Mucosa of descending colon (tissue), 3 donors: Measurements from ENCODE around the gene RAB17. TPM values are rescaled to one million over a fixed set of nuclear protein-coding genes. Genes with fewer than 3 reads are reported as not detected.

Source experiments
- ATAC-seq: fragments of 200-7000 bp; cut with Tn5 transposase; one replicate; pipeline ENCODE4 v1.9.1; 2020; ENCODE audit warnings: mild to moderate bottlenecking, moderate library complexity
- DNase-seq, 3 donors: peaks; one replicate each; pipeline ENCODE4 v3.0.0-alpha.2; 2020
- H3K36me3 ChIP-seq: fragments of 200-600 bp; one replicate; pipeline ENCODE4 v1.8.0; 2021; ENCODE audit warnings: low read depth, mild to moderate bottlenecking
- H3K4me1 ChIP-seq: fragments of 200-600 bp; one replicate; pipeline ENCODE4 v1.8.0; 2021; ENCODE audit warnings: low read depth, mild to moderate bottlenecking
- H3K4me3 ChIP-seq: fragments of 200-600 bp; one replicate; pipeline ENCODE4 v1.8.0; 2021; ENCODE audit warnings: mild to moderate bottlenecking
- H3K9me3 ChIP-seq: fragments of 200-600 bp; one replicate; pipeline ENCODE4 v1.8.0; 2021; ENCODE audit warnings: mild to moderate bottlenecking
- intact Hi-C, 2 donors: fragments of 100-400 bp; cut with DNase I in 1 of 2; cut with micrococcal nuclease in 1 of 2; formaldehyde crosslinking; loops; one replicate each; pipeline versions ENCODE4 v1.11.0 to v1.11.1; 2022; cut with DNase I, micrococcal nuclease
- total RNA-seq, 3 donors: library from RNA; stranded (reverse); fragmentation: NEBNext Ultra II Directional in 2 of 3; extraction: Animal tissue kit (Norgen Biotek cat#: 25700) in 2 of 3; gene quantifications; one replicate each; pipeline versions ENCODE4 v1.2.1 to v1.2.4, GENCODE V29; 2021 to 2023
- TF ChIP-seq, protein P1 (sequence below): fragments of 200-600 bp; IDR thresholded peaks from one replicate; pipeline ENCODE4 v1.8.0; 2022; ENCODE audit warnings: antibody characterized with exemption, mild to moderate bottlenecking
- donor health status: DM: no; HTN: no; CAD: no; lungs with moderate emphysema.
- donor health status: DM: no; HTN: no; CAD: no.
- donor health status: DM: no; HTN: yes; CAD: no.

RAB17 gene
- total RNA-seq, 3 donors from 2014 or later, result 25.8 to 95.2 (median 62.8) TPM

DNA sequence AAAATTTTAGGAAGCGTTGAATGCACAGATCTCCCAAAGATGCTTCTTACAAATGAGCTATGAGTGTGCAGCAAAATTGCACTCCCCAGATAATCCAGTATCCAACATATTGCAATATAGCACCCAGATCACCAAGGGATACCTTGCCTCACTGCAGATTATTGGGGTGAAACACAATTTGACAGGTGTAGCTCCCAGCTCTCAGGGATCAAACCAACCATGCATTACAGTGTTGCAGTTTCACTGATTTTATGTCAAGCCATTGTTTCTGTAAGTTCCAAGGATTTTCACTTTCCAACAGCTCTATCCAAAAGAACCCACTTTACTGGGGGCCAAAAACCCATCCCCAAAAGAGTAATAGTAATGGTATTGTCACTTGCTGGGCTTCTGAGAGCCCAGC lies 35.0 kb downstream of the RAB17 start:
- intact Hi-C loops, result no loop called here
- ATAC-seq, result no peak
- H3K4me1 ChIP-seq, result no peaks in the 10 kb centered on the region
- H3K36me3 ChIP-seq, result no peaks in the 10 kb centered on the region
- DNase-seq, result no peak
- no peak overlapping the region for H3K4me3 ChIP-seq
- H3K9me3 ChIP-seq, result peaks cover 10% of the 10 kb centered on the region
- TF ChIP-seq, protein P1, sequence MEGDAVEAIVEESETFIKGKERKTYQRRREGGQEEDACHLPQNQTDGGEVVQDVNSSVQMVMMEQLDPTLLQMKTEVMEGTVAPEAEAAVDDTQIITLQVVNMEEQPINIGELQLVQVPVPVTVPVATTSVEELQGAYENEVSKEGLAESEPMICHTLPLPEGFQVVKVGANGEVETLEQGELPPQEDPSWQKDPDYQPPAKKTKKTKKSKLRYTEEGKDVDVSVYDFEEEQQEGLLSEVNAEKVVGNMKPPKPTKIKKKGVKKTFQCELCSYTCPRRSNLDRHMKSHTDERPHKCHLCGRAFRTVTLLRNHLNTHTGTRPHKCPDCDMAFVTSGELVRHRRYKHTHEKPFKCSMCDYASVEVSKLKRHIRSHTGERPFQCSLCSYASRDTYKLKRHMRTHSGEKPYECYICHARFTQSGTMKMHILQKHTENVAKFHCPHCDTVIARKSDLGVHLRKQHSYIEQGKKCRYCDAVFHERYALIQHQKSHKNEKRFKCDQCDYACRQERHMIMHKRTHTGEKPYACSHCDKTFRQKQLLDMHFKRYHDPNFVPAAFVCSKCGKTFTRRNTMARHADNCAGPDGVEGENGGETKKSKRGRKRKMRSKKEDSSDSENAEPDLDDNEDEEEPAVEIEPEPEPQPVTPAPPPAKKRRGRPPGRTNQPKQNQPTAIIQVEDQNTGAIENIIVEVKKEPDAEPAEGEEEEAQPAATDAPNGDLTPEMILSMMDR, result no peak

DNA sequence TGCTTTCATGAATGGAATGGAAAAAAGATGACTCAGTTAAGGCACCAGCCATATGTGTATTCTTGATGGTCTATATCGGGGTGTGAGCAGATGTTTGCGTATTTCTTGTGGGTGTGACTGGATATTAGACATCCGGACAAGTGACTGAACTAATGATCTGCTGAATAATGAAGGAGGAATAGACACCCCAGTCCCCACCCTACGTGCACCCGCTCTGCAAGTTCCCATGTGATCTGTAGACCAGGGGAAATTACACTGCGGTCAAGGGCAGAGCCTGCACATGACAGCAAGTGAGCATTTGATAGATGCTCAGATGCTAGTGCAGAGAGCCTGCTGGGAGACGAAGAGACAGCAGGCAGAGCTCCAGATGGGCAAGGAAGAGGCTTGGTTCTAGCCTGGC lies 36.6 kb downstream of the RAB17 start:
- DNase-seq (no peak), ATAC-seq (no peak)
- Histone ChIP-seq H3K4me1 (no peaks in the 10 kb centered on the region), H3K9me3 (peaks cover 10% of the 10 kb centered on the region), H3K36me3 (no peaks in the 10 kb centered on the region), H3K4me3 (no peak overlapping the region)
- TF ChIP-seq, protein P1, result no peak
- intact Hi-C loops, result no loop called here

GRCh38 chr2:237552908-237553307 lies 37.6 kb downstream of the RAB17 start:
- no peaks in the 10 kb centered on the region for H3K4me1 ChIP-seq
- no peaks in the 10 kb centered on the region for H3K36me3 ChIP-seq
- H3K9me3 ChIP-seq, result peaks cover 10% of the 10 kb centered on the region
- intact Hi-C loops, result no loop called here
- no peak overlapping the region for H3K4me3 ChIP-seq
- TF ChIP-seq, protein P1, result no peak
- ATAC-seq (no peak), DNase-seq (no peak)

GRCh38 chr2:237551071-237551574 lies 39.4 kb downstream of the RAB17 start:
- ATAC-seq, result no peak
- intact Hi-C loops, result no loop called here
- Histone ChIP-seq H3K9me3 (peaks cover 10% of the 10 kb centered on the region), H3K4me1 (no peaks in the 10 kb centered on the region), H3K36me3 (no peaks in the 10 kb centered on the region), H3K4me3 (no peak overlapping the region)
- no peak for DNase-seq
- TF ChIP-seq, protein P1, result no peak

DNA sequence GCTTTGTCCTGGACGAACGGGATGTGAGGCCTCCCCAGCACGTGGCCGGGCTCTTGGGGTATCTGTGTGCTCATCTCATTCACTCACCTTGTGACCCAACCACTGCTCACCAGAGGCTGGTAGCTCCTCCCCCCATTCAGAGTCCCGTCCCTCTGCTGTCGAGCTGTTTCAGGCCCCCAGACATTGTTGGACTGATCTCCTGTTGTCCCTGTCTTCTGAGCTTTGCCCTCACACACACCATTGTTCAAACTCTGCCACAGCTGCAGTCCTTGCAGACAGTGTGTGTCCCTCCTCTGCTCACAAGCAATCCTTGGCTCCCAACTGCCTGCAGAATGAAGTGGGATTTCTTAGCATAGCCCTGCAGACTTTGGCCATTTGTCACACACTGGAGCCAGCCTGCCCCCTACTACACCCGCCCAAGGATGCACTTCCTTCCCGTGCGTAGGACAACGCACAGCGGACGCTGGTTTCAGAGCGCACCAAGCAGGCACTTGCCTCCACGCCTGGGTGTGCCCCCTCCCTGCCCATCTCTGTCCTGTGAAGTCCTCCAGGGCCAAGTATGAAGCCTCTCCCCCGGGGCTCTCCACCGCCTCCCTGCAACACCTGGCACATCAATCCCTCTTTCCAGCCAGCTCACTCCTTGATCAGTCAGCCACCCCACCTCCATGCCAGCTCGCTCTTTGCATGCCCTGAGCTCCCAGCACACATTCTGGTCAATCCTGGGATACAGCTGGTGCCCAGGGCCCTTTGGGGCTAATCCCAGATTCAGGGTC lies 40.7 kb downstream of the RAB17 start:
- TF ChIP-seq, protein P1, result no peak
- Histone ChIP-seq H3K9me3 (no peaks in the 10 kb centered on the region), H3K4me3 (no peak overlapping the region), H3K4me1 (no peaks in the 10 kb centered on the region), H3K36me3 (no peaks in the 10 kb centered on the region)
- no peak for DNase-seq
- intact Hi-C loops, result no loop called here
- no peak for ATAC-seq
